Measurements from ENCODE around the gene LIPT2. TPM values are rescaled to one million over a fixed set of nuclear protein-coding genes. Genes with fewer than 3 reads are reported as not detected.

LIPT2 gene
- total and polyA plus RNA-seq, 2 experiments from 2014 or later, result 8.2 to 16.9 TPM

DNA sequence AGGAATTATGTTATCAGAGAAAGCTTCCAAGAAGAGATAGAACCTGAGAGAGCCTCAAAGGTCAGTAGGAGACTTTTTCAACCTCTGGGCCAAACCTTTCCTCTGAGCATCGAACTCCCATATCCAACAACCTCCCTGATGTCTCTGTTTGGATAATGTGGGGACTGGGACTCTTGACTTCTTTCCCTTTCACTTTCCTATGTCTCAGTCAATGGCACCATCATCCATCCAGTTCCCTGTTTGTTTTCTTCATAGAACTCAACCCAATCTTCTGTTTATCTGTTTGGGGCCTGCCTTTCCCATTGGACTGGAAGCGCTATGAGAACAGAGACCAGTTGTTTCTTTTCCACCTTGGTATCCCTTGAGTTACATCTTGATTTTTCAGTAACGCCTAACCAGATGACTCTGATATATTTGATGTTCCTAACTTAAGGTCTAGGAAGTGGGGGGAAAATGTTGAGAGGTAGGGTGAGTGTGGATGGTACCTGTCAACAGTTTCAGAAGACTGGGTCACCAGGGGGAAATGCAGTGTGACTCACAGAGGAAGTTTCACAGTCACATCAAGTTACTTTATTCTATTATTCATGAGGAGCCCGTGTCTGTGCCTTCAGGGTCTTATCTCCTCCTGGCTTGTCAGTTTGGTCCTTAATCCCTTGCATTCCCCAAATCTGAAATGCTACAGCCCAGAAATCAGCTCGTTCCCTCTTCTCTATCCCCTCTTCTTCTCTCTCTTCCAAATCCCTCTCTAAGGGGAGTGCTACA lies 21.7 kb downstream of the LIPT2 start:
- Histone ChIP-seq H3K4me2 (no peak overlapping the region), H3K4me3 (no peak overlapping the region), H3K36me3 (ENCODE audit: insufficient read depth) (no peaks in the 10 kb centered on the region), H2AFZ (no peak overlapping the region), H3K4me1 (ENCODE audit: insufficient read depth) (peaks cover 7% of the 10 kb centered on the region), H3K27ac (ENCODE audit: low read depth) (no peak overlapping the region), H3K9me2 (ENCODE audit: insufficient read depth) (peaks cover 16% of the 10 kb centered on the region; the same call in 1 of the 2 replicates), H3F3A (replicated peaks; ENCODE audit: low read depth) (no peaks in the 10 kb centered on the region), H4K20me1 (replicated peaks; ENCODE audit: insufficient read depth) (no peaks in the 10 kb centered on the region), H3K27me3 (ENCODE audit: insufficient read depth) (peaks cover 4% of the 10 kb centered on the region; the same call in 1 of the 2 replicates), H3K79me2 (replicated peaks; ENCODE audit: insufficient read depth) (no peaks in the 10 kb centered on the region)
- Mint-ChIP-seq H3K27ac (no peak overlapping the region), H3K4me1 (peaks cover 12% of the 10 kb centered on the region), H3K9me3 (no peaks in the 10 kb centered on the region), H3K36me3 (ENCODE audit: low read depth) (no peaks in the 10 kb centered on the region), H3K27me3 (ENCODE audit: insufficient read depth, low read depth, poor library complexity) (peaks cover 12% of the 10 kb centered on the region), H3K4me3 (no peak overlapping the region)
- no peak for TF ChIP-seq JUNB (IDR thresholded peaks at IDR 0.05; ENCODE audit: unreplicated experiment)
- no peak for TF ChIP-seq ZNF114 (CRISPR knock-in tag; IDR thresholded peaks at IDR 0.05)
- TF ChIP-seq CREB1 (CRISPR knock-in tag; IDR thresholded peaks at IDR 0.05; ENCODE audit: low read depth), result no peak
- TF ChIP-seq, protein P1, sequence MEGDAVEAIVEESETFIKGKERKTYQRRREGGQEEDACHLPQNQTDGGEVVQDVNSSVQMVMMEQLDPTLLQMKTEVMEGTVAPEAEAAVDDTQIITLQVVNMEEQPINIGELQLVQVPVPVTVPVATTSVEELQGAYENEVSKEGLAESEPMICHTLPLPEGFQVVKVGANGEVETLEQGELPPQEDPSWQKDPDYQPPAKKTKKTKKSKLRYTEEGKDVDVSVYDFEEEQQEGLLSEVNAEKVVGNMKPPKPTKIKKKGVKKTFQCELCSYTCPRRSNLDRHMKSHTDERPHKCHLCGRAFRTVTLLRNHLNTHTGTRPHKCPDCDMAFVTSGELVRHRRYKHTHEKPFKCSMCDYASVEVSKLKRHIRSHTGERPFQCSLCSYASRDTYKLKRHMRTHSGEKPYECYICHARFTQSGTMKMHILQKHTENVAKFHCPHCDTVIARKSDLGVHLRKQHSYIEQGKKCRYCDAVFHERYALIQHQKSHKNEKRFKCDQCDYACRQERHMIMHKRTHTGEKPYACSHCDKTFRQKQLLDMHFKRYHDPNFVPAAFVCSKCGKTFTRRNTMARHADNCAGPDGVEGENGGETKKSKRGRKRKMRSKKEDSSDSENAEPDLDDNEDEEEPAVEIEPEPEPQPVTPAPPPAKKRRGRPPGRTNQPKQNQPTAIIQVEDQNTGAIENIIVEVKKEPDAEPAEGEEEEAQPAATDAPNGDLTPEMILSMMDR (conservative IDR thresholded peaks at IDR 0.05; ENCODE audit: low read depth in 2 of 2), result no peak
- TF ChIP-seq ZNF331 (CRISPR knock-in tag; IDR thresholded peaks at IDR 0.05; ENCODE audit: low read depth), result no peak
- DNase-seq (ENCODE audit: low spot score) (no peak), ATAC-seq (no peak)

DNA sequence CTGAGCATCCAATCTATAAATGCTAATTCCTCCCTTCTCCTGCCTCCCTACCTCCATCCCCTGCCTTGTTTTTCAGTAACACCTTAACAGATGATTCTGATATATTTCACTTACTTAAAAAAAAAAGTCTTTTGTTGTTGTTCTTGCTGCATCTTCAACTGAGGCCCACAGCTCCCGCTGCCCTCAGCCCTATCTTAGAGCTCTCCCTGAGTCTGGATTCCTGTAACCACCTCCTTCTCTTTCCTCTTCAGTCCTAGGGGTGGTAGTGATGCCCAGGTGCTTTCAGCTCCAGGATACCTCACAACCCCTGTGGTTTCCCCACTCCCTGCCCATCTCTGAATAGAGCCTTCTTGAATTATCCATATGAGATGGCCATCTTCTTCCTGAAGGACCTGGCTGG lies 22.5 kb downstream of the LIPT2 start:
- H3K9me3 Mint-ChIP-seq, result no peaks in the 10 kb centered on the region
- no peak overlapping the region for H3K27ac Mint-ChIP-seq

More for the DNA sequence above, 22.5 kb downstream of the LIPT2 start:
- Histone ChIP-seq H3K36me3 (ENCODE audit: insufficient read depth) (no peaks in the 10 kb centered on the region), H2AFZ (no peak overlapping the region), H4K20me1 (replicated peaks; ENCODE audit: insufficient read depth) (no peaks in the 10 kb centered on the region), H3K27ac (ENCODE audit: low read depth) (no peak overlapping the region), H3F3A (replicated peaks; ENCODE audit: low read depth) (no peaks in the 10 kb centered on the region), H3K9me2 (ENCODE audit: insufficient read depth) (peaks cover 20% of the 10 kb centered on the region), H3K4me3 (no peak overlapping the region), H3K79me2 (replicated peaks; ENCODE audit: insufficient read depth) (no peaks in the 10 kb centered on the region), H3K27me3 (ENCODE audit: insufficient read depth) (peaks cover 11% of the 10 kb centered on the region; the same call in 1 of the 2 replicates), H3K4me1 (ENCODE audit: insufficient read depth) (peaks cover 13% of the 10 kb centered on the region), H3K4me2 (no peak overlapping the region)
- Mint-ChIP-seq H3K4me1 (peaks cover 18% of the 10 kb centered on the region), H3K4me3 (no peak overlapping the region), H3K36me3 (ENCODE audit: low read depth) (no peaks in the 10 kb centered on the region), H3K27me3 (ENCODE audit: insufficient read depth, low read depth, poor library complexity) (peaks cover 12% of the 10 kb centered on the region)
- ATAC-seq (no peak), DNase-seq (ENCODE audit: low spot score) (no peak)
- TF ChIP-seq ZNF114 (CRISPR knock-in tag; IDR thresholded peaks at IDR 0.05), result no peak
- TF ChIP-seq, protein P2, sequence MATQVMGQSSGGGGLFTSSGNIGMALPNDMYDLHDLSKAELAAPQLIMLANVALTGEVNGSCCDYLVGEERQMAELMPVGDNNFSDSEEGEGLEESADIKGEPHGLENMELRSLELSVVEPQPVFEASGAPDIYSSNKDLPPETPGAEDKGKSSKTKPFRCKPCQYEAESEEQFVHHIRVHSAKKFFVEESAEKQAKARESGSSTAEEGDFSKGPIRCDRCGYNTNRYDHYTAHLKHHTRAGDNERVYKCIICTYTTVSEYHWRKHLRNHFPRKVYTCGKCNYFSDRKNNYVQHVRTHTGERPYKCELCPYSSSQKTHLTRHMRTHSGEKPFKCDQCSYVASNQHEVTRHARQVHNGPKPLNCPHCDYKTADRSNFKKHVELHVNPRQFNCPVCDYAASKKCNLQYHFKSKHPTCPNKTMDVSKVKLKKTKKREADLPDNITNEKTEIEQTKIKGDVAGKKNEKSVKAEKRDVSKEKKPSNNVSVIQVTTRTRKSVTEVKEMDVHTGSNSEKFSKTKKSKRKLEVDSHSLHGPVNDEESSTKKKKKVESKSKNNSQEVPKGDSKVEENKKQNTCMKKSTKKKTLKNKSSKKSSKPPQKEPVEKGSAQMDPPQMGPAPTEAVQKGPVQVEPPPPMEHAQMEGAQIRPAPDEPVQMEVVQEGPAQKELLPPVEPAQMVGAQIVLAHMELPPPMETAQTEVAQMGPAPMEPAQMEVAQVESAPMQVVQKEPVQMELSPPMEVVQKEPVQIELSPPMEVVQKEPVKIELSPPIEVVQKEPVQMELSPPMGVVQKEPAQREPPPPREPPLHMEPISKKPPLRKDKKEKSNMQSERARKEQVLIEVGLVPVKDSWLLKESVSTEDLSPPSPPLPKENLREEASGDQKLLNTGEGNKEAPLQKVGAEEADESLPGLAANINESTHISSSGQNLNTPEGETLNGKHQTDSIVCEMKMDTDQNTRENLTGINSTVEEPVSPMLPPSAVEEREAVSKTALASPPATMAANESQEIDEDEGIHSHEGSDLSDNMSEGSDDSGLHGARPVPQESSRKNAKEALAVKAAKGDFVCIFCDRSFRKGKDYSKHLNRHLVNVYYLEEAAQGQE (IDR thresholded peaks at IDR 0.05; ENCODE audit: unreplicated experiment), result no peak
- TF ChIP-seq, protein P3, sequence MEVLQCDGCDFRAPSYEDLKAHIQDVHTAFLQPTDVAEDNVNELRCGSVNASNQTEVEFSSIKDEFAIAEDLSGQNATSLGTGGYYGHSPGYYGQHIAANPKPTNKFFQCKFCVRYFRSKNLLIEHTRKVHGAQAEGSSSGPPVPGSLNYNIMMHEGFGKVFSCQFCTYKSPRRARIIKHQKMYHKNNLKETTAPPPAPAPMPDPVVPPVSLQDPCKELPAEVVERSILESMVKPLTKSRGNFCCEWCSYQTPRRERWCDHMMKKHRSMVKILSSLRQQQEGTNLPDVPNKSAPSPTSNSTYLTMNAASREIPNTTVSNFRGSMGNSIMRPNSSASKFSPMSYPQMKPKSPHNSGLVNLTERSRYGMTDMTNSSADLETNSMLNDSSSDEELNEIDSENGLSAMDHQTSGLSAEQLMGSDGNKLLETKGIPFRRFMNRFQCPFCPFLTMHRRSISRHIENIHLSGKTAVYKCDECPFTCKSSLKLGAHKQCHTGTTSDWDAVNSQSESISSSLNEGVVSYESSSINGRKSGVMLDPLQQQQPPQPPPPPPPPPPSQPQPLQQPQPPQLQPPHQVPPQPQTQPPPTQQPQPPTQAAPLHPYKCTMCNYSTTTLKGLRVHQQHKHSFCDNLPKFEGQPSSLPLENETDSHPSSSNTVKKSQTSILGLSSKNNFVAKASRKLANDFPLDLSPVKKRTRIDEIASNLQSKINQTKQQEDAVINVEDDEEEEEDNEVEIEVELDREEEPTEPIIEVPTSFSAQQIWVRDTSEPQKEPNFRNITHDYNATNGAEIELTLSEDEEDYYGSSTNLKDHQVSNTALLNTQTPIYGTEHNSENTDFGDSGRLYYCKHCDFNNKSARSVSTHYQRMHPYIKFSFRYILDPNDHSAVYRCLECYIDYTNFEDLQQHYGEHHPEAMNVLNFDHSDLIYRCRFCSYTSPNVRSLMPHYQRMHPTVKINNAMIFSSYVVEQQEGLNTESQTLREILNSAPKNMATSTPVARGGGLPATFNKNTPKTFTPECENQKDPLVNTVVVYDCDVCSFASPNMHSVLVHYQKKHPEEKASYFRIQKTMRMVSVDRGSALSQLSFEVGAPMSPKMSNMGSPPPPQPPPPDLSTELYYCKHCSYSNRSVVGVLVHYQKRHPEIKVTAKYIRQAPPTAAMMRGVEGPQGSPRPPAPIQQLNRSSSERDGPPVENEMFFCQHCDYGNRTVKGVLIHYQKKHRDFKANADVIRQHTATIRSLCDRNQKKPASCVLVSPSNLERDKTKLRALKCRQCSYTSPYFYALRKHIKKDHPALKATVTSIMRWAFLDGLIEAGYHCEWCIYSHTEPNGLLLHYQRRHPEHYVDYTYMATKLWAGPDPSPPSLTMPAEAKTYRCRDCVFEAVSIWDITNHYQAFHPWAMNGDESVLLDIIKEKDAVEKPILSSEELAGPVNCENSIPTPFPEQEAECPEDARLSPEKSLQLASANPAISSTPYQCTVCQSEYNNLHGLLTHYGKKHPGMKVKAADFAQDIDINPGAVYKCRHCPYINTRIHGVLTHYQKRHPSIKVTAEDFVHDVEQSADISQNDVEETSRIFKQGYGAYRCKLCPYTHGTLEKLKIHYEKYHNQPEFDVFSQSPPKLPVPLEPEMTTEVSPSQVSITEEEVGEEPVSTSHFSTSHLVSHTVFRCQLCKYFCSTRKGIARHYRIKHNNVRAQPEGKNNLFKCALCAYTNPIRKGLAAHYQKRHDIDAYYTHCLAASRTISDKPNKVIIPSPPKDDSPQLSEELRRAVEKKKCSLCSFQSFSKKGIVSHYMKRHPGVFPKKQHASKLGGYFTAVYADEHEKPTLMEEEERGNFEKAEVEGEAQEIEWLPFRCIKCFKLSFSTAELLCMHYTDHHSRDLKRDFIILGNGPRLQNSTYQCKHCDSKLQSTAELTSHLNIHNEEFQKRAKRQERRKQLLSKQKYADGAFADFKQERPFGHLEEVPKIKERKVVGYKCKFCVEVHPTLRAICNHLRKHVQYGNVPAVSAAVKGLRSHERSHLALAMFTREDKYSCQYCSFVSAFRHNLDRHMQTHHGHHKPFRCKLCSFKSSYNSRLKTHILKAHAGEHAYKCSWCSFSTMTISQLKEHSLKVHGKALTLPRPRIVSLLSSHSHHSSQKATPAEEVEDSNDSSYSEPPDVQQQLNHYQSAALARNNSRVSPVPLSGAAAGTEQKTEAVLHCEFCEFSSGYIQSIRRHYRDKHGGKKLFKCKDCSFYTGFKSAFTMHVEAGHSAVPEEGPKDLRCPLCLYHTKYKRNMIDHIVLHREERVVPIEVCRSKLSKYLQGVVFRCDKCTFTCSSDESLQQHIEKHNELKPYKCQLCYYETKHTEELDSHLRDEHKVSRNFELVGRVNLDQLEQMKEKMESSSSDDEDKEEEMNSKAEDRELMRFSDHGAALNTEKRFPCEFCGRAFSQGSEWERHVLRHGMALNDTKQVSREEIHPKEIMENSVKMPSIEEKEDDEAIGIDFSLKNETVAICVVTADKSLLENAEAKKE (CRISPR knock-in tag; IDR thresholded peaks at IDR 0.05), result no peak
